GM12892 (cell line): Measurements from ENCODE around the gene PILRA.

ENCODE experiments used
- POLR2A ChIP-seq: IDR thresholded peaks from 2 replicates; pipeline ENCODE4 v1.6.1; 2011; ENCODE audit warnings: low read depth, low read length, control low read depth
- POLR2AphosphoS5 ChIP-seq: IDR thresholded peaks from 2 replicates; pipeline ENCODE4 v1.6.1; 2011; ENCODE audit warnings: low read depth, low read length, control low read depth

DNA sequence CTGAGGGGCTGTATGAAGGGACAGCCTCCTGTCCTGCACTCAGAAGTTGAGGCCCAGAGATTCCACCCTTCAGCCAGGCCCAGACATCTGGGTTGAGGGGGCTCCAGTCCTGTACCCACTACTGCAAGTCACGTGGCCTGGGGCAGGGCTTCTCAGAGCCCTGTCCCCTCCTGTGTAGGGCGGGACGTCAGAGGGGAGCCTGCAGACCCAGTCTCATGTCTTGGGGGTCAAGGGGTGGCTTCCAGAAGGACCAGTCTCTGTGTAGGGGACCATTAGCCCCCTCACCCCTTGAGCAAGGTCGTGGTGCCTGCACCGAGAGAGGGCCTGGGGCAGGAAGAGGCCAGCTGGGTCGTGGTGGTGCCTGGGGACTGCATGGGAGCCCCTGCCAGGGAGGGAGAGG, 593 bp upstream of the PILRA start:
- TF ChIP-seq POLR2A (no peak), POLR2AphosphoS5 (no peak)
